A673 (cell line): ENCODE measurements around the gene B4GALNT4.

Source experiments
- CTCF ChIP-seq: fragments of 300-800, 200-600 bp; sonication (generic); conservative IDR thresholded peaks from 2 replicates; pipeline ENCODE4 v1.5.1; 2017; ENCODE audit warnings: low read depth, mild to moderate bottlenecking, antibody characterized with exemption, low read length, moderate library complexity, mixed read lengths
- EZH2 ChIP-seq: fragments of 200-600 bp; sonication (generic); IDR thresholded peaks from 2 replicates; pipeline ENCODE4 v1.6.1; 2017; ENCODE audit warnings: borderline replicate concordance, low read depth, mild to moderate bottlenecking, mixed read lengths, antibody characterized with exemption, low read length; ENCODE audit not compliant: poor library complexity, severe bottlenecking

- no peak for TF ChIP-seq CTCF
- TF ChIP-seq EZH2: no peak
Observed at GRCh38 chr11:429391-429790, 60.1 kb downstream of the B4GALNT4 start.
